CD4-positive, alpha-beta T cell treated with Interleukin-15 for 4 hours (primary cell): ENCODE results near the gene PTPN3.

Source experiments
- DNase-seq: peaks from one replicate; pipeline ENCODE4 v3.0.0-alpha.2; 2020; ENCODE audit warnings: low spot score

PTPN3 gene

GRCh38 chr9:109500421-109500974 lies 2.4 kb upstream of the PTPN3 start:
- no peak for DNase-seq

GRCh38 chr9:109499631-109500410 lies 1.7 kb upstream of the PTPN3 start:
- no peak for DNase-seq

GRCh38 chr9:109499093-109499630 lies 1.1 kb upstream of the PTPN3 start:
- DNase-seq, result no peak

- DNase-seq, result no peak
These were observed 617 bp downstream of the PTPN3 start for GRCh38 chr9:109497226-109498153.

- no peak for DNase-seq
These were observed 1.3 kb downstream of the PTPN3 start for GRCh38 chr9:109496841-109497225.

GRCh38 chr9:109496218-109496617 lies 1.9 kb downstream of the PTPN3 start:
- no peak for DNase-seq

GRCh38 chr9:109493648-109494047 lies 4.5 kb downstream of the PTPN3 start:
- no peak for DNase-seq

GRCh38 chr9:109491590-109491989 lies 6.5 kb downstream of the PTPN3 start:
- DNase-seq, result no peak

- DNase-seq, result no peak
These were observed 9.2 kb downstream of the PTPN3 start for GRCh38 chr9:109488791-109489492.

GRCh38 chr9:109488351-109488750 lies 9.8 kb downstream of the PTPN3 start:
- DNase-seq, result no peak

GRCh38 chr9:109487247-109487646 lies 10.9 kb downstream of the PTPN3 start:
- no peak for DNase-seq

GRCh38 chr9:109483744-109484429 lies 14.2 kb downstream of the PTPN3 start:
- no peak for DNase-seq

GRCh38 chr9:109482391-109482916 lies 15.7 kb downstream of the PTPN3 start:
- no peak for DNase-seq

GRCh38 chr9:109481856-109482255 lies 16.3 kb downstream of the PTPN3 start:
- DNase-seq, result no peak

- no peak for DNase-seq
These were observed 18.3 kb downstream of the PTPN3 start for GRCh38 chr9:109479822-109480221.

GRCh38 chr9:109478665-109479380 lies 19.3 kb downstream of the PTPN3 start:
- no peak for DNase-seq

- DNase-seq, result no peak
These were observed 20.0 kb downstream of the PTPN3 start for GRCh38 chr9:109478051-109478563.

GRCh38 chr9:109477258-109478050 lies 20.7 kb downstream of the PTPN3 start:
- no peak for DNase-seq

- no peak for DNase-seq
These were observed 21.4 kb downstream of the PTPN3 start for GRCh38 chr9:109476642-109477257.
